HEK293T (cell line): ENCODE results near the gene TRIM71.

ENCODE experiments used
- CTCF ChIA-PET: fragments of 350-600 bp; formaldehyde crosslinking; extraction: SDS; loops from one replicate; lab custom pipeline; 2021; ENCODE audit warnings: antibody characterized with exemption, inconsistent platforms; lab: Yijun Ruan, JAX
- POLR2A ChIA-PET: fragments of 350-600 bp; formaldehyde crosslinking; extraction: SDS; loops from one replicate; lab custom pipeline; 2020; ENCODE audit warnings: antibody characterized with exemption, inconsistent platforms; lab: Yijun Ruan, JAX
- DNase-seq: peaks from one replicate; pipeline ENCODE4 v3.0.0; 2012; ENCODE audit warnings: mixed read lengths; ENCODE audit errors: extremely low spot score
- ARNT ChIP-seq: fragments of 450-650 bp; IDR thresholded peaks from 2 replicates; pipeline ENCODE4 v1.6.1; 2017; ENCODE audit warnings: mild to moderate bottlenecking
- BHLHE40 ChIP-seq: fragments of 450-650 bp; IDR thresholded peaks from 2 replicates; pipeline ENCODE4 v1.6.1; 2016; ENCODE audit warnings: mild to moderate bottlenecking, moderate library complexity, borderline replicate concordance
- CTBP1 ChIP-seq: fragments of 450-650 bp; IDR thresholded peaks from 2 replicates; pipeline ENCODE4 v1.6.1; 2016; ENCODE audit warnings: borderline replicate concordance
- ELF4 ChIP-seq: fragments of 450-650 bp; IDR thresholded peaks from 2 replicates; pipeline ENCODE4 v1.6.1; 2017; ENCODE audit warnings: antibody characterized with exemption
- FOXA1 ChIP-seq: fragments of 450-650 bp; IDR thresholded peaks from 2 replicates; pipeline ENCODE4 v1.6.1; 2016; ENCODE audit warnings: mild to moderate bottlenecking
- FOXK2 ChIP-seq: fragments of 450-650 bp; IDR thresholded peaks from 2 replicates; pipeline ENCODE4 v1.6.1; 2016; ENCODE audit warnings: mild to moderate bottlenecking
- FOXM1 ChIP-seq: fragments of 450-650 bp; IDR thresholded peaks from 2 replicates; pipeline ENCODE4 v1.6.1; 2017; ENCODE audit warnings: mild to moderate bottlenecking, borderline replicate concordance
- HDGF ChIP-seq: fragments of 450-650 bp; IDR thresholded peaks from 2 replicates; pipeline ENCODE4 v1.6.1; 2017; ENCODE audit warnings: antibody characterized with exemption, borderline replicate concordance
- L3MBTL2 ChIP-seq: fragments of 450-650 bp; conservative IDR thresholded peaks from 2 replicates; pipeline ENCODE4 v1.6.1; 2016; ENCODE audit warnings: mild to moderate bottlenecking
- LEF1 ChIP-seq: fragments of 450-650 bp; IDR thresholded peaks from 2 replicates; pipeline ENCODE4 v1.6.1; 2017; ENCODE audit warnings: mild to moderate bottlenecking, borderline replicate concordance
- NFRKB ChIP-seq: fragments of 450-650 bp; IDR thresholded peaks from 2 replicates; pipeline ENCODE4 v1.6.1; 2016; ENCODE audit warnings: mild to moderate bottlenecking, moderate library complexity
- PKNOX1 ChIP-seq: fragments of 450-650 bp; IDR thresholded peaks from 2 replicates; pipeline ENCODE4 v1.6.1; 2016
- SP1 ChIP-seq: fragments of 450-650 bp; IDR thresholded peaks from 2 replicates; pipeline ENCODE4 v1.6.1; 2017
- SUZ12 ChIP-seq: fragments of 450-650 bp; IDR thresholded peaks from 2 replicates; pipeline ENCODE4 v1.6.1; 2016; ENCODE audit warnings: mild to moderate bottlenecking
- TARDBP ChIP-seq: fragments of 450-650 bp; IDR thresholded peaks from 2 replicates; pipeline ENCODE4 v1.6.1; 2016
- ZNF384 ChIP-seq: fragments of 450-650 bp; IDR thresholded peaks from 2 replicates; pipeline ENCODE4 v1.6.1; 2016

TRIM71 gene

GRCh38 chr3:32837366-32837765 lies 19.6 kb downstream of the TRIM71 start:
- no peak for DNase-seq
- ChIA-PET POLR2A (no interaction called here), CTCF (no interaction called here)
- TF ChIP-seq TARDBP (no peak), BHLHE40 (no peak), LEF1 (no peak), HDGF (no peak), FOXK2 (no peak), FOXA1 (no peak), ARNT (no peak), CTBP1 (no peak), L3MBTL2 (no peak), SP1 (no peak), NFRKB (no peak), ELF4 (no peak), ZNF384 (no peak), FOXM1 (no peak), SUZ12 (no peak), PKNOX1 (no peak)

GRCh38 chr3:32837789-32838188 lies 20.0 kb downstream of the TRIM71 start:
- TF ChIP-seq HDGF (no peak), L3MBTL2 (no peak), ZNF384 (no peak), SP1 (no peak), FOXK2 (no peak), CTBP1 (no peak), BHLHE40 (no peak), LEF1 (no peak), FOXM1 (no peak), ARNT (no peak), SUZ12 (no peak), ELF4 (no peak)
- DNase-seq = no peak
- POLR2A ChIA-PET = no interaction called here
- CTCF ChIA-PET = no interaction called here

GRCh38 chr3:32839714-32840085 lies 21.9 kb downstream of the TRIM71 start:
- CTCF ChIA-PET = no interaction called here
- no peak for DNase-seq
- POLR2A ChIA-PET = no interaction called here
- TF ChIP-seq NFRKB = no peak
- no peak for TF ChIP-seq HDGF
- TF ChIP-seq ELF4 = no peak

- ChIA-PET POLR2A (no interaction called here), CTCF (no interaction called here)
- no peak for DNase-seq
- TF ChIP-seq LEF1 = no peak
- TF ChIP-seq PKNOX1 = no peak
- no peak for TF ChIP-seq L3MBTL2
- TF ChIP-seq FOXA1 = no peak
- TF ChIP-seq BHLHE40 = no peak
- TF ChIP-seq ELF4 = no peak
- no peak for TF ChIP-seq SUZ12
- no peak for TF ChIP-seq SP1
- TF ChIP-seq FOXK2 = no peak
- no peak for TF ChIP-seq TARDBP
- no peak for TF ChIP-seq ARNT
- no peak for TF ChIP-seq NFRKB
- TF ChIP-seq HDGF = no peak
- no peak for TF ChIP-seq ZNF384
- TF ChIP-seq FOXM1 = no peak
- no peak for TF ChIP-seq CTBP1
Observed at GRCh38 chr3:32840086-32840841, 22.5 kb downstream of the TRIM71 start.

- POLR2A ChIA-PET = interaction anchor here (1.0 kb wide), 1 partner anchor 10 kb away, joined by 3 read pairs; no protein-coding TSS in a partner anchor
- no peak for TF ChIP-seq L3MBTL2
- TF ChIP-seq PKNOX1 = no peak
- no peak for TF ChIP-seq ZNF384
- TF ChIP-seq CTBP1 = no peak
- TF ChIP-seq FOXM1 = no peak
- CTCF ChIA-PET = no interaction called here
- no peak for DNase-seq
Observed at GRCh38 chr3:32841341-32841740, 23.5 kb downstream of the TRIM71 start.

GRCh38 chr3:32841867-32842470 lies 24.2 kb downstream of the TRIM71 start:
- TF ChIP-seq NFRKB (no peak), CTBP1 (no peak)
- ChIA-PET POLR2A (interaction anchor here (1.0 kb wide), 1 partner anchor 9 kb away, joined by 3 read pairs; no protein-coding TSS in a partner anchor), CTCF (interaction anchor here (0.6 kb wide), 1 partner anchor 432 kb away, joined by 3 read pairs; no protein-coding TSS in a partner anchor)
- no peak for DNase-seq
